ENCODE data around the gene ANAPC1.
"Not testable (repeated sequence)": the region's sequence is repeated elsewhere in the genome, so short reads cannot be mapped to it uniquely, and the experiment has no call there.

ANAPC1 gene

DNA sequence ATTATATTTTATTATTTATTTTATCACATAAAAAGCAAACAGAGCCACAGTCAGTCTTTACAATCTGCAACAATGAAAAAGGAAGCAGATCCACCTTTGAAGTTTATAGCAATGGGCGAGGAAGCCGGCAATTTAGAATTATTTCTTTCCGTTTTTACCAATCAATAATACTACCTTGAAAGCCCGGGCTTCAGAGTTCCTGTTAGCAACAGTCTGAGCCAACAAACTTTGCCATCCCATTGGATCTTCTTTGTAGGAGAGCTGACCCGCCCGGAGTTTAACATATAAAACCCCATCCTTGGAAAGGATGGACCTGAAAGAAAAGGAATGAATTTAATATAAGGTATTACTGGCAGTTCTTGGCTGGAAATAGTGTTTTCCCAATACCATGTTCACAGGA lies 101.8 kb downstream of the ANAPC1 start:
- H3K27me3 ChIP-seq (ENCODE audit: control insufficient read depth, insufficient read depth, low read length); H3K27ac ChIP-seq (ENCODE audit: low read depth, low read length); H3K9me3 ChIP-seq (ENCODE audit: control insufficient read depth, insufficient read depth, low read depth, low read length); H3K4me3 ChIP-seq (ENCODE audit: low read depth, low read length); H3K4me1 ChIP-seq (ENCODE audit: control insufficient read depth, insufficient read depth, low read length); H3K9ac ChIP-seq (ENCODE audit: low read length); H3K36me3 ChIP-seq (ENCODE audit: control insufficient read depth, insufficient read depth, low read length): not testable (repeated sequence)

GRCh38 chr2:111781443-111782094 lies 102.4 kb downstream of the ANAPC1 start:
- not testable (repeated sequence) for H3K9me3 ChIP-seq (ENCODE audit: control insufficient read depth, insufficient read depth, low read depth, low read length); H3K4me1 ChIP-seq (ENCODE audit: control insufficient read depth, insufficient read depth, low read length); H3K27me3 ChIP-seq (ENCODE audit: control insufficient read depth, insufficient read depth, low read length); H3K36me3 ChIP-seq (ENCODE audit: control insufficient read depth, insufficient read depth, low read length); H3K4me3 ChIP-seq (ENCODE audit: low read depth, low read length); H3K9ac ChIP-seq (ENCODE audit: low read length); H3K27ac ChIP-seq (ENCODE audit: low read depth, low read length)

GRCh38 chr2:111777155-111777554 lies 106.8 kb downstream of the ANAPC1 start:
- not testable (repeated sequence) for H3K4me3 ChIP-seq (ENCODE audit: low read depth, low read length); H3K27me3 ChIP-seq (ENCODE audit: control insufficient read depth, insufficient read depth, low read length)

DNA sequence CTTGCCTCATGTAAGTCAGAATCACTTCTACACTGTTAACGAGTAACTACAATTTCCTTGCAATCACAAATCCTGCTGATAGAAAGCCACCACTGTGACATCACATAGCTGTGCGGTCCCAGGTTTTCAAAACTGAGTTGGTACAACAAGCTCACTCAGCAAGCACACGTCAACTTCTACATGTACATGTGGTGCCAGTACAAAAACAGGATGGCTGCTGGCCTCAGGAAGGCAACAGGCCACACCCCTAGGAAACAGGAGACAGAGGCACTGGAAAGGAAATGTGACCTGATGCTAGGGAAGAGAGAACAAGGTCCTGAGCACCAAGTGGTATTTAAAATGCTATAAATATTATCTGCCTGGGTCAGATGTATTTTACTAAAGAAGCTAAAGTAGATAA lies 107.7 kb downstream of the ANAPC1 start:
- not testable (repeated sequence) for H3K4me3 ChIP-seq (ENCODE audit: low read depth, low read length); H3K9me3 ChIP-seq (ENCODE audit: control insufficient read depth, insufficient read depth, low read depth, low read length); H3K9ac ChIP-seq (ENCODE audit: low read length); H3K27me3 ChIP-seq (ENCODE audit: control insufficient read depth, insufficient read depth, low read length); H3K36me3 ChIP-seq (ENCODE audit: control insufficient read depth, insufficient read depth, low read length); H3K27ac ChIP-seq (ENCODE audit: low read depth, low read length); H3K4me1 ChIP-seq (ENCODE audit: control insufficient read depth, insufficient read depth, low read length)

More at GRCh38 chr2:111777155-111777554, 106.8 kb downstream of the ANAPC1 start:
- not testable (repeated sequence) for H3K4me1 ChIP-seq (ENCODE audit: control insufficient read depth, insufficient read depth, low read length); H3K9ac ChIP-seq (ENCODE audit: low read length); H3K27ac ChIP-seq (ENCODE audit: low read depth, low read length); H3K9me3 ChIP-seq (ENCODE audit: control insufficient read depth, insufficient read depth, low read depth, low read length); H3K36me3 ChIP-seq (ENCODE audit: control insufficient read depth, insufficient read depth, low read length)

- not testable (repeated sequence) for H3K27me3 ChIP-seq (ENCODE audit: control insufficient read depth, insufficient read depth, low read length); H3K36me3 ChIP-seq (ENCODE audit: control insufficient read depth, insufficient read depth, low read length); H3K27ac ChIP-seq (ENCODE audit: low read depth, low read length); H3K9ac ChIP-seq (ENCODE audit: low read length); H3K4me3 ChIP-seq (ENCODE audit: low read depth, low read length); H3K9me3 ChIP-seq (ENCODE audit: control insufficient read depth, insufficient read depth, low read depth, low read length); H3K4me1 ChIP-seq (ENCODE audit: control insufficient read depth, insufficient read depth, low read length)
These were observed 111.8 kb downstream of the ANAPC1 start for GRCh38 chr2:111772180-111772579.

DNA sequence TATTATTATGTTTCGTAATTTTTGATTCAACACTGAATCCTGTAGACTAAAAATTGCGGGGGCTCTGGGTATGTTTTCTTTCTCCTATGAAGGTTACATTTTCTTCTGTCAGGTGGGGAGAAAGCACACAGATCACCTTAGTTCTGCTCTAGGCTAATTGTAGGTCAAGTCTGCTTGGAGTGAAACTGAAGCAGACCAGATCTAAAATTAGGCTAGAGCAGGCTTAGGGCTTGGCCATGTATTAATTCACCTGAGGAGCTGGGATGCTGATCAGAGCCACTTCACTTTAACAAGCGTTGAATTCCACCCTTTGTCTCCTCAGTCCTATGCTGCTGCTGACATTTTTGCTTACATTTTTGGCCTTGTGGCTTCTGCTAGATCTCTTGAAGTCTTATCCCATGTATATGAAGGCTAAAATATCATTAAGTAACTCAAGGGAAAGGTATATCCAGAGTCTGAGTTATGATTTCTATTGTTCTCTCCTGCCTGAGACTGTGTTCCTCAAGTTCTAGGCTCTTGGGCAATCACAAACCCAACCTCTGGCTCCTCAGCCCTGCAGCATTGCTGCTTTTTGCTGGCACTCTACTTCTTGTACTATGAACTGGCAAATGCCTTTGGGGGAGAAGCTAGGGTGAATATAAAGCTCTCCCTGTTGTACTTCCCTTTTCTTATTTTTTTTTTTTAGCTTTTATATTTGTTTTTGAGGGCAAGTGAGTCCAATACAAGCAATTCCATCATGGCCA lies 112.9 kb downstream of the ANAPC1 start:
- H3K4me1 ChIP-seq (ENCODE audit: control insufficient read depth, insufficient read depth, low read length); H3K27ac ChIP-seq (ENCODE audit: low read depth, low read length); H3K9me3 ChIP-seq (ENCODE audit: control insufficient read depth, insufficient read depth, low read depth, low read length); H3K9ac ChIP-seq (ENCODE audit: low read length); H3K36me3 ChIP-seq (ENCODE audit: control insufficient read depth, insufficient read depth, low read length); H3K4me3 ChIP-seq (ENCODE audit: low read depth, low read length); H3K27me3 ChIP-seq (ENCODE audit: control insufficient read depth, insufficient read depth, low read length): not testable (repeated sequence)

DNA sequence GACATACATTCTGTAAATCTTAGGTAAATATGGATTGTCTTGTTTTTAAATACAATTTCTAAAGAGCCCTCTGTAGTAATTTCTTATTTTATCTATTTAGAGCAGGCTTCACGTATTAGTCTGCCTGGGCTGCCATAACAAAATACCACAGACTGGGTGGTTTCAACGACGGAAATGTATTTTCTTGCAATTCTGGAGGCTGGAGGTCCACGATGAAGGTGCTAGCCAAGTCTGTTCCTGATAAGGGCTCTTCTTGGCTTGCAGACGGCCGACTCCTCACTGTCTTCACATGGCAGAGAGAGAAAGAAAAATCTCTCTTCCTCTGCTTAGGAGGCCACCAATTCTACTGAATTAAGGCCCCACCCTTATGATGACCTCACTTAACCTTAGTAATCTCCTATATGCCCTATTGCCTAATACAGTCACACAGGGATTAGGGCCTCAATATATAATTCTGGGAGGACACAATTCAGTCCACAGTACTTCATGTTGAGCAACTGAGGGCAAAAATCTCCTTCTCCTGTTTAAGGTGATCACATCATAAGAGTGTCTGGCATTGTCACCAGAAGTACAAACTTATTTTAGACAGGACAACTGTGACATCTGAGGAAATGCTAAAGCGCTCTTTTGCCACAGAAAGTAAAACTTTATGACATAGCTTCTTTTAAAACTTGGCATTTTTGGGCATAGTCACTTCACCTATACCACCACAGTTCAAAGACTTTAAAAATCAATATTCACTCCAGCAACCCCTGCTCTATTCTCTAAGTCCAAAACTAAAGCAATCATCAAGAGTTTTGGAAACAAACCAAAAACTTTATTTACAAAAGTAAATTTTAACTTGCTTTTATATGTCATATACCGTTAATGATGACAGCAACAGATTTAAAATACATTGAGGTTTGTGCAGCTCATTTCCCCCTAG lies 115.5 kb downstream of the ANAPC1 start:
- H3K9ac ChIP-seq (ENCODE audit: low read length); H3K4me1 ChIP-seq (ENCODE audit: control insufficient read depth, insufficient read depth, low read length); H3K36me3 ChIP-seq (ENCODE audit: control insufficient read depth, insufficient read depth, low read length); H3K27me3 ChIP-seq (ENCODE audit: control insufficient read depth, insufficient read depth, low read length); H3K9me3 ChIP-seq (ENCODE audit: control insufficient read depth, insufficient read depth, low read depth, low read length); H3K4me3 ChIP-seq (ENCODE audit: low read depth, low read length); H3K27ac ChIP-seq (ENCODE audit: low read depth, low read length): not testable (repeated sequence)

DNA sequence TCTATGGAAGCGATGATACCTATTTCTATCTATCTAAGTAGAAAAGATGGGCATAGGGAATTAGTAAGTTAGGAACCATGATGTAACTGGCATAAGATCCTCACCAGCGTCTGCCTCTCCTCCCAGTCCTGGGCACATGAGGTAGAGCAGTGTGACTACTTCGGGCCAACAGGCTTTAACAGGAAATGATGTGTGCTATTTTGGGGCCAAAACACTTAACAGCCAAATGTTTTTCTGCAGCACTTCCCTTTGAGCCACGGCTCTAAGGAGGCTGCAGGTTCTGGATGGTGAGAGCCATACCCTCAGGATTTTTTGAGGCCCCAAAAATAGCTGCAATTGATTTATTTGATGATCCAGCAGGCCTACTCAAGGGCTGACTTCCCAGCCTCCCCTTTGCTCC lies 116.9 kb downstream of the ANAPC1 start:
- H3K9me3 ChIP-seq (ENCODE audit: control insufficient read depth, insufficient read depth, low read depth, low read length); H3K9ac ChIP-seq (ENCODE audit: low read length); H3K36me3 ChIP-seq (ENCODE audit: control insufficient read depth, insufficient read depth, low read length); H3K4me3 ChIP-seq (ENCODE audit: low read depth, low read length); H3K27ac ChIP-seq (ENCODE audit: low read depth, low read length); H3K4me1 ChIP-seq (ENCODE audit: control insufficient read depth, insufficient read depth, low read length); H3K27me3 ChIP-seq (ENCODE audit: control insufficient read depth, insufficient read depth, low read length): not testable (repeated sequence)

DNA sequence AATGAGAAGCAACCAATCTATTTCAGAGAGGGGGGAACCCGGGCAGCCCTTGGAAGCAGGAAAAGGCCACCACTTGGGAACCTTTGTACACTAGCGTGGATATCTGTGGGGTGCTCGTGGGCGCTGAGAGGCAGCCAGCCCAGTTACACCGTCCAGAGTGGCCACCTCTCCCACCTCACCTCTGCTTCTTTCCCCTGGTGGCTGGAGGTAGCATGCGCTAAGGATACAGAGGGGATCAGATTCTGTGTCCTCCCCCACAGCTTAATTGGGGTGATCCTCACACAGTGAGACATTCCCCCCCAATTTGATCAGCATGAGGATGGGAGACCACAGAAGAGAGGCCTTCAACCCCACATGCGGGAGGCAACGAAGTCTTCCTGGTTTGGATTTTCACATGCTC lies 117.7 kb downstream of the ANAPC1 start:
- not testable (repeated sequence) for H3K36me3 ChIP-seq (ENCODE audit: control insufficient read depth, insufficient read depth, low read length); H3K9ac ChIP-seq (ENCODE audit: low read length); H3K9me3 ChIP-seq (ENCODE audit: control insufficient read depth, insufficient read depth, low read depth, low read length); H3K4me3 ChIP-seq (ENCODE audit: low read depth, low read length); H3K4me1 ChIP-seq (ENCODE audit: control insufficient read depth, insufficient read depth, low read length); H3K27ac ChIP-seq (ENCODE audit: low read depth, low read length); H3K27me3 ChIP-seq (ENCODE audit: control insufficient read depth, insufficient read depth, low read length)

- not testable (repeated sequence) for H3K4me3 ChIP-seq (ENCODE audit: low read depth, low read length); H3K4me1 ChIP-seq (ENCODE audit: control insufficient read depth, insufficient read depth, low read length); H3K9me3 ChIP-seq (ENCODE audit: control insufficient read depth, insufficient read depth, low read depth, low read length); H3K27ac ChIP-seq (ENCODE audit: low read depth, low read length); H3K36me3 ChIP-seq (ENCODE audit: control insufficient read depth, insufficient read depth, low read length); H3K27me3 ChIP-seq (ENCODE audit: control insufficient read depth, insufficient read depth, low read length); H3K9ac ChIP-seq (ENCODE audit: low read length)
These were observed 119.8 kb downstream of the ANAPC1 start for GRCh38 chr2:111764151-111764550.

DNA sequence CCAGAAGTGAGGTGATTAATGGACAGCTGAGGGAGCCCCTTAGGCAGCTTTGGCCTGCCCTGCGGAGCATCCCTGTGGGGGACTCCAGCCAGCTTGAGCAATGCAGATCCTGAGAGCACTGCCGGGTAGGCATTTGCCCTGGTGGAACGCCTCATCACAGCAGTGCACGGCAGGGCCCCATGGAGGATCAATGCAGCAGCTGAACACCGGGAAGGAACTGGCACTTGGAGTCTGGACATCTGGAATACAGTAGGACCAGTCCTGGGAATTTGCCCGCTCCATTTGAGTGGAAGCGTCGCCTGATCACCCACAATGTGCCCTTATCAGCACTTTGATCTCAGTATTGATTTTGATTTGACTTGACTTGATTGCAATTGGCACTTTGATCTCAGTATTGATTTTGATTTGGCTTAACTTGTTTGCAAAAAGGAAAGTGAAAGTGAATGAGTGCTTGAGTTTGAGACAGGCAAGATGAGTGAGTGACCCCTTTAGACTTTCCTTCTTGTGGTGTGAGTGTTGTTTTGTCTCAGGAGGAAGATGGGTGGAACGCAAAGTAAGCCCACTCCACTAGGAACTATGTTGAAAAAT lies 123.2 kb downstream of the ANAPC1 start:
- not testable (repeated sequence) for H3K9ac ChIP-seq (ENCODE audit: low read length); H3K4me1 ChIP-seq (ENCODE audit: control insufficient read depth, insufficient read depth, low read length); H3K36me3 ChIP-seq (ENCODE audit: control insufficient read depth, insufficient read depth, low read length); H3K4me3 ChIP-seq (ENCODE audit: low read depth, low read length); H3K27me3 ChIP-seq (ENCODE audit: control insufficient read depth, insufficient read depth, low read length); H3K9me3 ChIP-seq (ENCODE audit: control insufficient read depth, insufficient read depth, low read depth, low read length); H3K27ac ChIP-seq (ENCODE audit: low read depth, low read length)
